PC-3 (cell line): Measurements from ENCODE around the gene NOP9. TPM values are rescaled to one million over a fixed set of nuclear protein-coding genes. Genes with fewer than 3 reads are reported as not detected.

ENCODE experiments used
- ATAC-seq: fragments of 200-7000 bp; cut with Tn5 transposase; 2 replicates; pipeline ENCODE4 v1.9.1; 2020; ENCODE audit warnings: mild to moderate bottlenecking, moderate library complexity
- BruUV-seq: library from RNA; stranded (reverse); fragments of 400-500 nt; replicated peaks from 2 replicates; lab custom pipeline; 2021; lab: Mats Ljungman, UMichigan
- CTCF ChIA-PET: fragments of 300-600 bp; sonication (Branson Sonifier 250); formaldehyde crosslinking; loops from one replicate; lab custom pipeline; 2022; ENCODE audit warnings: antibody characterized with exemption; lab: Charles Lee
- POLR2A ChIA-PET: fragments of 300-600 bp; sonication (Branson Sonifier 250); formaldehyde crosslinking; loops from one replicate; lab custom pipeline; 2022; ENCODE audit warnings: antibody characterized with exemption; ENCODE audit not compliant: unreplicated experiment; lab: Charles Lee
- DNase-seq: peaks from one replicate; pipeline ENCODE4 v3.0.0-alpha.2; 2015
- H2AFZ ChIP-seq: fragments of 300-600 bp; sonication (generic); 2 replicates; pipeline ENCODE4 v1.6.0; 2016; ENCODE audit warnings: antibody characterized with exemption, low read length
- H3F3A ChIP-seq: fragments of 300-600 bp; sonication (generic); one replicate; pipeline ENCODE4 v1.6.0; 2017; ENCODE audit warnings: antibody characterized with exemption, low read length, control low read depth, mild to moderate bottlenecking; ENCODE audit not compliant: unreplicated experiment
- H3K27ac ChIP-seq: fragments of 300-600 bp; sonication (generic); 2 replicates; pipeline ENCODE4 v1.5.1; 2016; ENCODE audit warnings: mild to moderate bottlenecking, low read length
- H3K27me3 ChIP-seq: fragments of 300-600 bp; sonication (generic); 2 replicates; pipeline ENCODE4 v1.6.1; 2016; ENCODE audit warnings: low read length, mixed read lengths
- H3K36me3 ChIP-seq: fragments of 300-600 bp; sonication (generic); 2 replicates; pipeline ENCODE4 v1.6.1; 2016; ENCODE audit warnings: low read depth, mixed run types, low read length, mixed read lengths
- H3K4me1 ChIP-seq: fragments of 300-600 bp; sonication (generic); 2 replicates; pipeline ENCODE4 v1.5.1; 2016; ENCODE audit warnings: low read length; ENCODE audit not compliant: insufficient read depth
- H3K4me2 ChIP-seq: fragments of 300-600 bp; sonication (generic); 2 replicates; pipeline ENCODE4 v1.6.0; 2016; ENCODE audit warnings: low read length
- H3K4me3 ChIP-seq: fragments of 300-600 bp; sonication (generic); 2 replicates; pipeline ENCODE4 v1.5.1; 2016; ENCODE audit warnings: mild to moderate bottlenecking, low read length, mixed read lengths
- H3K79me2 ChIP-seq: fragments of 300-600 bp; sonication (generic); 2 replicates; pipeline ENCODE4 v1.6.1; 2017; ENCODE audit warnings: low read length, mixed read lengths
- H3K9ac ChIP-seq: fragments of 300-600 bp; sonication (generic); 2 replicates; pipeline ENCODE4 v1.6.0; 2016; ENCODE audit warnings: mild to moderate bottlenecking, low read length
- H3K9me2 ChIP-seq: fragments of 300-600 bp; sonication (generic); replicated peaks from 2 replicates; pipeline ENCODE4 v1.6.1; 2016; ENCODE audit warnings: mixed run types, low read length, mixed read lengths
- H3K9me3 ChIP-seq: fragments of 300-600 bp; sonication (generic); 2 replicates; pipeline ENCODE4 v1.6.1; 2016; ENCODE audit warnings: low read length, mixed read lengths
- H4K20me1 ChIP-seq: fragments of 300-600 bp; sonication (generic); 2 replicates; pipeline ENCODE4 v1.6.1; 2016; ENCODE audit warnings: low read length, mixed read lengths
- EZH2 ChIP-seq: fragments of 300-600 bp; sonication (generic); IDR thresholded peaks from one replicate; pipeline ENCODE4 v1.6.1; 2017; ENCODE audit warnings: antibody characterized with exemption, mild to moderate bottlenecking, low read length; ENCODE audit not compliant: unreplicated experiment
- EZH2phosphoT487 ChIP-seq: fragments of 300-600 bp; sonication (generic); IDR thresholded peaks from 2 replicates; pipeline ENCODE4 v1.6.1; 2018; ENCODE audit warnings: mild to moderate bottlenecking, antibody characterized with exemption, low read length, borderline replicate concordance
- intact Hi-C: fragments of 100-400 bp; cut with micrococcal nuclease; formaldehyde crosslinking; loops from 2 replicates; pipeline ENCODE4 v1.9.0; 2023
- total RNA-seq: library from RNA; depleted of rRNA; stranded (reverse); fragments of >200 nt; gene quantifications from 2 replicates; pipeline ENCODE4 v1.2.3, GENCODE V29; 2014
- TF ChIP-seq, protein P1 (sequence below): fragments of 300-600 bp; sonication (generic); conservative IDR thresholded peaks from 2 replicates; pipeline ENCODE4 v1.5.1; 2017; ENCODE audit warnings: antibody characterized with exemption, low read depth, mild to moderate bottlenecking, low read length

NOP9 gene
- total RNA-seq, 1 experiment from 2014 or later = 30.4 TPM

DNA sequence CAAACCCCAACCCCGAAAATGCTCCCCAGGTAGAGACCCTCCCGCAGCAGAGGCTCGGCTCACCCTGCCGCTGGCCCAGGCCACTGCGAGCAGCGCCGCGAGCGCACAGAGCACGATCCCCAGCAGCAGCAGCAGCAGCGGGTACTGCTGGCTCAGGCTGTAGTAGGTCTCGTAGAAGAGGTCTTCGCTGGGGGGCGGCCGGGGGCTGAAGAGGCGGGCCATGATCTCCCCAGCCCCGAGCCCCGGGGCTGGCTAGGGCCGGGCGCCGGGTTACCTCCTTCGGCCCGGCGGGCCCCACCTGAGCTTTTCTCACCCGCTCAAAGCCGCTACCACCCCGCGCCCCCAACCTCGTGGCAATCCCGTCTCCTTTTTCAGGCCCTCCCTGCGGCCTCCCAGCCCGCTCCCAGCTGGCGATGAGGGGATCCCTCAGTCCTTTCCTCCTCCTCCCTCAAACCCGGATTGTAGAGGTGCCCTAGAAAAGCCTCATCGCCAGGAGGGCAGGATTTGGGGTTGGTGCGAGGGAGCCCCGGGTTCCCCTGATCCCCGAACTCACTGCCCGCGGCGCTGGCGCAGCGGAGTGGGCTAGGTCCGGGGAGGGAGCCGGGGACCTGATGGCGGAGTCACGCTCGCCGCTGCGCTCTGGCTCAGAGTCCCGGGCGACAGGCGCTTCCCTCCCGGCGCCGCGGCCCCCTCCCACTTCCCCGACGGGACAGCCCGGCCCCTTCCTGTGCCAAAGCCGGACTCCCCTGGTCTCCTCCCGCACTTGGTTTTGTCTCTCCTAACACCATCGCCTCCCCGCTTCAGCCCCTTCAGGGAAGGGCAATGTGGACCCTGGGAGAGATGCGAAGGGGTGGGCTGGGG is 35.0 kb downstream of the NOP9 start, which contains the start of gene ADCY4:
Gene ADCY4 (minus strand): TSS at position 641 of the 861 bp plus-strand sequence. CDS start 419 bp downstream, at position 222.
- H3K4me3 ChIP-seq = peak within 1 kb of the TSS; percentile 47; the same call in 1 of the 2 replicates
- intact Hi-C loops = no loop called here
- CTCF ChIA-PET = no interaction called here
- no peaks in the 10 kb centered on the region for H3K27me3 ChIP-seq
- DNase-seq = no peak
- no peaks in the 10 kb centered on the region for H4K20me1 ChIP-seq
- H3K27ac ChIP-seq = no peak within 1 kb of the TSS
- peaks cover 5% of the 10 kb centered on the region; the same call in 1 of the 2 replicates for H3K4me1 ChIP-seq
- H2AFZ ChIP-seq = peak within 1 kb of the TSS; percentile 73
- no peak for ATAC-seq
- no peak within 1 kb of the TSS for H3K9ac ChIP-seq
- H3K36me3 ChIP-seq = no peaks in the 10 kb centered on the region
- H3K79me2 ChIP-seq = no peaks in the 10 kb centered on the region
- no peaks in the 10 kb centered on the region for H3K9me3 ChIP-seq
- peak within 1 kb of the TSS; percentile 58 for H3K4me2 ChIP-seq
- no peaks in the 10 kb centered on the region for H3K9me2 ChIP-seq
- POLR2A ChIA-PET = no interaction called here
- no TSS peak for BruUV-seq
- no peak for TF ChIP-seq EZH2phosphoT487
- no peak for TF ChIP-seq EZH2
- TF ChIP-seq, protein P1, sequence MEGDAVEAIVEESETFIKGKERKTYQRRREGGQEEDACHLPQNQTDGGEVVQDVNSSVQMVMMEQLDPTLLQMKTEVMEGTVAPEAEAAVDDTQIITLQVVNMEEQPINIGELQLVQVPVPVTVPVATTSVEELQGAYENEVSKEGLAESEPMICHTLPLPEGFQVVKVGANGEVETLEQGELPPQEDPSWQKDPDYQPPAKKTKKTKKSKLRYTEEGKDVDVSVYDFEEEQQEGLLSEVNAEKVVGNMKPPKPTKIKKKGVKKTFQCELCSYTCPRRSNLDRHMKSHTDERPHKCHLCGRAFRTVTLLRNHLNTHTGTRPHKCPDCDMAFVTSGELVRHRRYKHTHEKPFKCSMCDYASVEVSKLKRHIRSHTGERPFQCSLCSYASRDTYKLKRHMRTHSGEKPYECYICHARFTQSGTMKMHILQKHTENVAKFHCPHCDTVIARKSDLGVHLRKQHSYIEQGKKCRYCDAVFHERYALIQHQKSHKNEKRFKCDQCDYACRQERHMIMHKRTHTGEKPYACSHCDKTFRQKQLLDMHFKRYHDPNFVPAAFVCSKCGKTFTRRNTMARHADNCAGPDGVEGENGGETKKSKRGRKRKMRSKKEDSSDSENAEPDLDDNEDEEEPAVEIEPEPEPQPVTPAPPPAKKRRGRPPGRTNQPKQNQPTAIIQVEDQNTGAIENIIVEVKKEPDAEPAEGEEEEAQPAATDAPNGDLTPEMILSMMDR = no peak
- H3F3A ChIP-seq = no peaks in the 10 kb centered on the region

DNA sequence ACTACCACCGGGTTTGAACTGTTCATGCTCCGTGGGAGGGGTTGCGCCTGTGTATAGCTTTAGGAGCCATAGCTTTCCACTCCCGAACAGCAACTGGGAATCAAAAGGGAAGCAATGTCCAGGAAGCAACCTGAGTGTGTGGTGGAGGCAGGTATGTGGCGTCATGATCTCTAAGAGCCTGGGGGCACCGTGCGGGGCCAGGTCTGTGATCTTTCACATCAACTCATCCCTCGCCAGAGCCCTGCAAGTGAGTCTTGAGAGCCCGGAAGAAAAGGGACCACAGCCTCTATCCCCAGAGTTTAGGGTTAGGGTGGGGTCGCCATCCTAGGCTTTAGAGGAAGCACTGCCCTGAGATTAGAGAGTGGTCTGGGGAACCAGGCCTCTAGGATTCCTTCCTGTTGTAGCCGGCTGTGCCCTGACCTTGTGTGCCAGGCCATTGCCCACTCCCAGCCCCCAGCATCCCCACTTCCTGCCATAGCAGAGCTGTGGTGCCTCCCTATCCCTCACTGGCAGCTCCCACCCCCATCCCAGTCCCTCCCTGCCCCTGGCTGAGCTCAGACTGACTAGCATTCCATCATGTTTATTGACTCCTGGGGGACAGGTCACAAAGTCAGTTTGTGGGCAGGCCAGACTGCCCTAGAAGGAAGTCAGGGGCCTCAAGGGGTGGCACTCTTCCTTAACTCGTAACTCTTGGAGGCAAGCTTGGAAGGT is 36.0 kb downstream of the NOP9 start:
- ATAC-seq = no peak
- Histone ChIP-seq H3K79me2 (no peaks in the 10 kb centered on the region), H3F3A (no peaks in the 10 kb centered on the region), H3K9me2 (no peaks in the 10 kb centered on the region), H3K4me2 (no peak overlapping the region), H3K4me1 (peaks cover 5% of the 10 kb centered on the region; the same call in 1 of the 2 replicates), H3K27me3 (no peaks in the 10 kb centered on the region), H2AFZ (no peak overlapping the region), H3K9ac (no peak overlapping the region), H3K4me3 (no peak overlapping the region), H3K9me3 (no peaks in the 10 kb centered on the region), H3K27ac (no peak overlapping the region), H4K20me1 (no peaks in the 10 kb centered on the region), H3K36me3 (no peaks in the 10 kb centered on the region)
- ChIA-PET CTCF (no interaction called here), POLR2A (no interaction called here)
- no TSS peak for BruUV-seq
- no peak for DNase-seq
- intact Hi-C loops = no loop called here
- TF ChIP-seq EZH2phosphoT487 (no peak), EZH2 (no peak)
- TF ChIP-seq, protein P1 = no peak
